CD14-positive monocyte (primary cell): ENCODE results near the gene SLC6A5. TPM values are rescaled to one million over a fixed set of nuclear protein-coding genes. Genes with fewer than 3 reads are reported as not detected.
A peak's percentile ranks its signal among the peaks of the same experiment; 100 is the strongest.

Source experiments
- DNase-seq, 3 donors: peaks; one replicate each; pipeline ENCODE4 v3.0.0-alpha.2; 2011 to 2022
- H2AFZ ChIP-seq: 2 replicates; pipeline ENCODE4 v1.6.0; 2012; ENCODE audit warnings: mild to moderate bottlenecking, low read depth, low read length, inconsistent platforms; ENCODE audit not compliant: insufficient read depth, poor library complexity, severe bottlenecking
- H3K27ac ChIP-seq, 2 donors: 1 replicate in 1 of 2; 2 replicates in 1 of 2; pipeline ENCODE4 v1.5.1; 2012 to 2013; ENCODE audit warnings: low read length in 2 of 2, control low read depth in 1 of 2, inconsistent platforms in 1 of 2, low read depth in 1 of 2, mild to moderate bottlenecking in 1 of 2
- H3K27me3 ChIP-seq, 2 donors: one replicate each; pipeline versions ENCODE4 v1.6.0 to v1.6.1; 2011 to 2013; ENCODE audit warnings: low read length in 2 of 2; ENCODE audit not compliant: control insufficient read depth in 2 of 2, insufficient read depth in 2 of 2
- H3K36me3 ChIP-seq, 2 donors: replicated peaks in 1 of 2; 1 replicate in 1 of 2; 2 replicates in 1 of 2; pipeline versions ENCODE4 v1.5.1 to v1.6.1; 2012 to 2013; ENCODE audit warnings: low read length in 2 of 2, control low read depth in 1 of 2, inconsistent platforms in 1 of 2, mild to moderate bottlenecking in 1 of 2; ENCODE audit not compliant: insufficient read depth in 2 of 2, control insufficient read depth in 1 of 2
- H3K4me1 ChIP-seq, 2 donors: 1 replicate in 1 of 2; 2 replicates in 1 of 2; pipeline versions ENCODE4 v1.5.1 to v1.6.1; 2012 to 2013; ENCODE audit warnings: low read length in 2 of 2, control low read depth in 1 of 2, inconsistent platforms in 1 of 2, mild to moderate bottlenecking in 1 of 2, moderate library complexity in 1 of 2; ENCODE audit not compliant: insufficient read depth in 2 of 2, control insufficient read depth in 1 of 2
- H3K4me2 ChIP-seq: replicated peaks from 2 replicates; pipeline ENCODE3; 2012; ENCODE audit warnings: low read length, moderate library complexity, mild to moderate bottlenecking; ENCODE audit not compliant: poor library complexity, severe bottlenecking; ENCODE audit errors: extremely low read depth
- H3K4me3 ChIP-seq, 3 experiments: fragments of 200-600 bp in 1 of 3; sonication (generic) in 1 of 3; replicated peaks in 1 of 3; 1 replicate in 2 of 3; 2 replicates in 1 of 3; pipeline ENCODE4 v1.5.1; 2011 to 2013; ENCODE audit warnings: low read length in 3 of 3, mild to moderate bottlenecking in 3 of 3, control low read depth in 2 of 3, low read depth in 2 of 3, inconsistent platforms in 1 of 3, moderate library complexity in 1 of 3
- H3K79me2 ChIP-seq: 2 replicates; pipeline ENCODE4 v1.6.0; 2012; ENCODE audit warnings: mild to moderate bottlenecking, control low read depth, inconsistent platforms, low read length, moderate library complexity; ENCODE audit not compliant: insufficient read depth
- H3K9ac ChIP-seq: 2 replicates; pipeline ENCODE4 v1.6.0; 2017; ENCODE audit warnings: low read length, mild to moderate bottlenecking; ENCODE audit not compliant: insufficient read depth, poor library complexity, severe bottlenecking
- H3K9me3 ChIP-seq, 2 donors: replicated peaks in 1 of 2; 1 replicate in 1 of 2; 2 replicates in 1 of 2; pipeline versions ENCODE4 v1.5.1 to v1.6.1; 2012 to 2013; ENCODE audit warnings: low read length in 2 of 2, control low read depth in 1 of 2; ENCODE audit not compliant: control insufficient read depth in 1 of 2, insufficient read depth in 1 of 2
- H4K20me1 ChIP-seq: 2 replicates; pipeline ENCODE4 v1.6.0; 2012; ENCODE audit warnings: mild to moderate bottlenecking, low read length, control low read depth, moderate library complexity; ENCODE audit not compliant: insufficient read depth
- H3K27ac Mint-ChIP-seq, 7 donors: one replicate each; pipeline ENCODE4 v1.8.0; 2020; ENCODE audit warnings: mild to moderate bottlenecking in 7 of 7, mixed read lengths in 7 of 7, moderate library complexity in 6 of 7, inconsistent platforms in 2 of 7
- H3K27me3 Mint-ChIP-seq, 3 donors: one replicate each; pipeline ENCODE4 v1.8.0; 2021 to 2022; ENCODE audit warnings: low read depth in 3 of 3, mild to moderate bottlenecking in 3 of 3, mixed read lengths in 3 of 3, moderate library complexity in 3 of 3, inconsistent platforms in 1 of 3
- H3K36me3 Mint-ChIP-seq, 2 donors: one replicate each; pipeline ENCODE4 v1.8.0; 2020; ENCODE audit warnings: mixed read lengths in 2 of 2, inconsistent platforms in 1 of 2, mild to moderate bottlenecking in 1 of 2
- H3K4me1 Mint-ChIP-seq: one replicate; pipeline ENCODE4 v1.8.0; 2020; ENCODE audit warnings: mild to moderate bottlenecking, mixed read lengths
- H3K4me3 Mint-ChIP-seq, 2 donors: one replicate each; pipeline ENCODE4 v1.8.0; 2020; ENCODE audit warnings: mild to moderate bottlenecking in 2 of 2, mixed read lengths in 2 of 2, moderate library complexity in 1 of 2
- H3K9me3 Mint-ChIP-seq, 7 donors: one replicate each; pipeline ENCODE4 v1.8.0; 2020 to 2022; ENCODE audit warnings: mixed read lengths in 7 of 7, mild to moderate bottlenecking in 6 of 7, moderate library complexity in 6 of 7, inconsistent platforms in 2 of 7
- CTCF ChIP-seq: fragments of 200-600 bp; IDR thresholded peaks from one replicate; pipeline ENCODE4 v1.8.0; 2022; ENCODE audit warnings: antibody characterized with exemption, mild to moderate bottlenecking
- WGBS: methylation state at CpG from one replicate; pipeline ENCODE4 v1.1.5; 2013; ENCODE audit warnings: missing lambda C conversion rate; ENCODE audit not compliant: insufficient coverage; 5-methylcytosine and 5-hydroxymethylcytosine counted together
- intact Hi-C, 2 donors: fragments of 100-400 bp; cut with micrococcal nuclease; formaldehyde crosslinking; loops; one replicate each; pipeline versions ENCODE4 v1.15.0 to v1.15.1; 2023
- polyA plus RNA-seq, 3 donors: library from polyadenylated mRNA; depleted of rRNA in 1 of 3; unstranded in 2 of 3; stranded (reverse) in 1 of 3; fragments of 300-500 nt in 2 of 3; fragments of >200 nt in 1 of 3; fragmentation: Illumina TruSeq in 2 of 3; gene quantifications; 1 replicate in 2 of 3; 2 replicates in 1 of 3; pipeline ENCODE4 v1.2.3, GENCODE V29; 2012 to 2021

Gene SLC6A5
- polyA plus RNA-seq, 3 donors: not detected

- no peak for DNase-seq
- Mint-ChIP-seq H3K9me3 (peaks cover 0 to 2% (median 1%) of the 10 kb centered on the region in 7 donors), H3K4me3 (no peak overlapping the region), H3K27me3 (peaks cover 55 to 84% (median 60%) of the 10 kb centered on the region in 3 donors), H3K4me1 (peaks cover 24% of the 10 kb centered on the region), H3K27ac (peak overlapping the region in 1 of 7 donors; percentile 46), H3K36me3 (no peaks in the 10 kb centered on the region)
- no CpG with 5 or more reads among the region's 2 CpGs for WGBS
- Histone ChIP-seq H2AFZ (no peak overlapping the region), H3K79me2 (no peaks in the 10 kb centered on the region), H3K27me3 (peaks cover 72 to 76% of the 10 kb centered on the region in 2 donors), H3K4me1 (peaks cover 20 to 21% of the 10 kb centered on the region in 2 donors), H3K4me2 (no peak overlapping the region), H3K36me3 (no peaks in the 10 kb centered on the region), H3K27ac (no peak overlapping the region), H3K9me3 (no peaks in the 10 kb centered on the region), H4K20me1 (no peaks in the 10 kb centered on the region), H3K4me3 (no peak overlapping the region), H3K9ac (no peak overlapping the region)
- intact Hi-C loops: no loop called here
- no peak for TF ChIP-seq CTCF
Observed at GRCh38 chr11:20611445-20611844, 12.0 kb downstream of the SLC6A5 start.

- Histone ChIP-seq H3K79me2 (no peaks in the 10 kb centered on the region), H3K27me3 (peaks cover 68 to 75% of the 10 kb centered on the region in 2 donors), H3K36me3 (no peaks in the 10 kb centered on the region), H3K27ac (no peak overlapping the region), H3K9me3 (no peaks in the 10 kb centered on the region), H3K4me2 (no peak overlapping the region), H3K4me1 (peaks cover 20 to 21% of the 10 kb centered on the region in 2 donors), H3K4me3 (no peak overlapping the region), H3K9ac (no peak overlapping the region), H4K20me1 (no peaks in the 10 kb centered on the region), H2AFZ (no peak overlapping the region)
- peak in 1 of 3 donors; percentile 26 for DNase-seq
- no peak overlapping the region for H3K27ac Mint-ChIP-seq
- peaks cover 24% of the 10 kb centered on the region for H3K4me1 Mint-ChIP-seq
- no peaks in the 10 kb centered on the region for H3K36me3 Mint-ChIP-seq
- TF ChIP-seq CTCF: no peak
- no CpG with 5 or more reads among the region's 4 CpGs for WGBS
- H3K4me3 Mint-ChIP-seq: no peak overlapping the region
- peaks cover 50 to 84% (median 59%) of the 10 kb centered on the region in 3 donors for H3K27me3 Mint-ChIP-seq
- peaks cover 0 to 2% (median 0%) of the 10 kb centered on the region in 7 donors for H3K9me3 Mint-ChIP-seq
- intact Hi-C loops: no loop called here
Observed at GRCh38 chr11:20611892-20612291, 12.5 kb downstream of the SLC6A5 start.
